Cardiac fibroblast (primary cell): ENCODE data around the gene WFIKKN2.
A peak's percentile ranks its signal among the peaks of the same experiment; 100 is the strongest.

ENCODE experiments used
- DNase-seq, 2 donors: peaks; one replicate each; pipeline versions ENCODE4 v3.0.0 to v3.0.0-alpha.2; 2010; ENCODE audit warnings: low read depth in 2 of 2
- H3K4me3 ChIP-seq, 2 donors: replicated peaks in 1 of 2; 1 replicate in 1 of 2; 2 replicates in 1 of 2; pipeline ENCODE4 v1.5.1; 2011; ENCODE audit warnings: low read depth in 2 of 2, low read length in 2 of 2, mild to moderate bottlenecking in 2 of 2, moderate library complexity in 1 of 2
- TF ChIP-seq, protein P1 (sequence below): IDR thresholded peaks from one replicate; pipeline ENCODE4 v1.5.1; 2011; ENCODE audit warnings: low read depth, mild to moderate bottlenecking, low read length, inconsistent platforms

The WFIKKN2 gene

DNA sequence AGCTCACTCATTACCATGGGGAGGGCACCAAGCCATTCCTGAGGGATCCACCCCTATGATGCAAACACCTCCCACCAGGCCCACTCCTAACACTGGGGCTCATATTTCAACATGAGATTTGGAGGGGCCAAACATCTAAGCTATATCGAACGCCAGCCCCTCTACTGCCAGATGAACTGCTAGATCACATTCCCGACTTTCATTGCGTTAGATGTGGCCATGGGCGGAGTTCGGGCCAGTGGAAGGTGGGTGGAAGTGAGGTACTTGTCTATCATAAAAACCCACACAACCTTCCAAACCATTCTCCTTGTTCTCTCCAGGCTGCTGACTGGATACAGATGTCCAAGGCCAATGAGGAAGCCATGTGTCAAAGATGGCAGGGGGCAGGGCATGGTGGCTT is 41.0 kb upstream of the WFIKKN2 start:
- TF ChIP-seq, protein P1, sequence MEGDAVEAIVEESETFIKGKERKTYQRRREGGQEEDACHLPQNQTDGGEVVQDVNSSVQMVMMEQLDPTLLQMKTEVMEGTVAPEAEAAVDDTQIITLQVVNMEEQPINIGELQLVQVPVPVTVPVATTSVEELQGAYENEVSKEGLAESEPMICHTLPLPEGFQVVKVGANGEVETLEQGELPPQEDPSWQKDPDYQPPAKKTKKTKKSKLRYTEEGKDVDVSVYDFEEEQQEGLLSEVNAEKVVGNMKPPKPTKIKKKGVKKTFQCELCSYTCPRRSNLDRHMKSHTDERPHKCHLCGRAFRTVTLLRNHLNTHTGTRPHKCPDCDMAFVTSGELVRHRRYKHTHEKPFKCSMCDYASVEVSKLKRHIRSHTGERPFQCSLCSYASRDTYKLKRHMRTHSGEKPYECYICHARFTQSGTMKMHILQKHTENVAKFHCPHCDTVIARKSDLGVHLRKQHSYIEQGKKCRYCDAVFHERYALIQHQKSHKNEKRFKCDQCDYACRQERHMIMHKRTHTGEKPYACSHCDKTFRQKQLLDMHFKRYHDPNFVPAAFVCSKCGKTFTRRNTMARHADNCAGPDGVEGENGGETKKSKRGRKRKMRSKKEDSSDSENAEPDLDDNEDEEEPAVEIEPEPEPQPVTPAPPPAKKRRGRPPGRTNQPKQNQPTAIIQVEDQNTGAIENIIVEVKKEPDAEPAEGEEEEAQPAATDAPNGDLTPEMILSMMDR, result no peak
- H3K4me3 ChIP-seq, result no peak overlapping the region
- DNase-seq, result no peak

DNA sequence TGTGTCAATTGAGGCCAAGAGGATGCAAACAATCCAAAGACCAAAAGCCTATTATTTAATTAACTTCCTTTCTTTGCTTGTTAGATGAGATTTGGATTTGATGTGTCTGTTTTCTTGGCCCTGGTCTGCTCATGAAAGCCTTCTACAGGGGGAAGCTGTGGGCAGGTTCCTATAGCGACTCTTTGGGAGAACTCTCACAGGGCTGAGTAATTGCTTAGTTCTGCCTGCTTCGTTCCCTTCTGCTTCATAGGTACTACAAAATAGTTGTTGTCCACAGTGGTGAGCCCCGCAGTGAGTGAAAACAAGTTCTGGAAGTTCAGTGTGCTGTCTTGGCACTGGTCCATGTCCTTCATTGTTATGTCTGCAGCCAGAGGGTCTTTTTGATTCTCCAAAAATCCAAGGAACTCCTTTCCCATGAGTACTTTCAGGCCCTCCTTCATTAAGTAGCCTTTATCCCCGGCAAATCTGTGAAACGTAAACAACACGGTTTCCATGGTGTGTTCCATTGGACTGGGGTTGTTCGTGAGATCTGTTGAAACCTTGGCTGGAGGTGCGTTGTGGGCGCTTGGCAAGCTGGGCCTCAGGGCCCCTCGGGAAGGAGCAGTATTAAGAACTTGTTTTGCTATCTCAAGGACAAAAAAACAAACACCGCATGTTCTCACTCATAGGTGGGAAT is 38.1 kb upstream of the WFIKKN2 start:
- no peak overlapping the region for H3K4me3 ChIP-seq
- TF ChIP-seq, protein P1, result no peak
- DNase-seq, result peak in 1 of 2 donors; percentile 22

DNA sequence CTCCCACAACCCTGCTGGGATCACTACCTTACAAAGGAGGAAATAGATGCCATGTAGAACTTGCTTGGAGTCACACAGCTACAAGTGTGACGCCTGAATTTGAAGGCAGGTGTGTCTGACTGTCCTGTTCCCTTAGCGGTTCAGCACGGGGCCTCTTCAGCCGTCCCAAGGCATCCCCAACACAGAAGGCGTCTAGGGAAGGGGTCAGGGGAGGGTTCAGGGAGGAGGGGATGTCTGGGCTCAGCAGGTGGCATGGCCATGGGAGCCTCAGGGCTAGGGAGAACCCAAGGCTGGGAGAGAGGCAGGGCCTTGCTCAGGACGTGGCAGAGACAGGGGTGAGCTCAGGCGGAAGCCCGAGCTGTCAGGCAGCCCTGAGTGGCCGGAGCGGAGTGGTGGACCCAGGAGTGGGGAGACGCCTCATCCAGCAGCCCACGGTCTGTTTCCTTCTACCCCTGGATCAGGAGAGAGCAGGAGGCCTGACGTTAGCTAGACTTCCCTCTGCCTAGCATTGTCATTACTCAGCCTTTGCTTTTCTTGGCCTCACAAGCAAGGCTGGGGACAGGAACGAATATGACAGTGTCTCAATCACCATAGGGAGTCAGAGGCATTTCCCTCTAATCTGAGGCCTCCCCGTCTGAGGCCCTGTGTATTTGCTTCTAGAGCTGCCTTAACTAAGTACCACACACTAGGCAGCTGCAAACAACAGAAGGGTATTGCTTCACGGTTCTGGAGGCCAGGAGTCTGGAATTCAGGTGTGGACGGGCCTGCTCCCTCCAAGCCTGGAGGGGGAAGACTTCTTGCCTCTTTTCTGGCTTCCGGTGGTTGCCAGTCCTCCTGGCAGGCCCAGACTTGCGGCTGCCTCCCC is 36.7 kb upstream of the WFIKKN2 start:
- peak in 1 of 2 donors; percentile 10 for DNase-seq
- TF ChIP-seq, protein P1, result no peak
- no peak overlapping the region for H3K4me3 ChIP-seq

DNA sequence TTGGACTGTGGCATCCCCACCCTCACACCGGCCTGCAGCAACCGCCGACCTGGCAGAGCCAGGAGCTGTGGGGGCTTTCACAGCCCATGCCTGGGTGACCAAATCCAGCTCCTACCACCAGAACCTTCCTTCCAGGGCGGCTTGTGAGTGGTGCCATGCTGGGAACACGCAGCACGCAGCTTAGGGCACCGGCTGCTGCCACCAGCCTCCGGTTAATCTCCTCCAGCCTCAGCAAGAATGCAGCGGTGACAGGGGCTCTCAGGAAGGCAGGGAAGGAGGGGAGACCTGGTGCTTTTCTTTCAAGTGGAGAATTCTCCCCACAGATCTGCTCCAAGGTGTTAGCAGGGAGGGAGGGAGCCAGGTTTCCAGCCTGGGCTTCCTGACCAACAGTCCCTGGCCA is 35.8 kb upstream of the WFIKKN2 start:
- H3K4me3 ChIP-seq, result no peak overlapping the region
- TF ChIP-seq, protein P1, result no peak
- no peak for DNase-seq

DNA sequence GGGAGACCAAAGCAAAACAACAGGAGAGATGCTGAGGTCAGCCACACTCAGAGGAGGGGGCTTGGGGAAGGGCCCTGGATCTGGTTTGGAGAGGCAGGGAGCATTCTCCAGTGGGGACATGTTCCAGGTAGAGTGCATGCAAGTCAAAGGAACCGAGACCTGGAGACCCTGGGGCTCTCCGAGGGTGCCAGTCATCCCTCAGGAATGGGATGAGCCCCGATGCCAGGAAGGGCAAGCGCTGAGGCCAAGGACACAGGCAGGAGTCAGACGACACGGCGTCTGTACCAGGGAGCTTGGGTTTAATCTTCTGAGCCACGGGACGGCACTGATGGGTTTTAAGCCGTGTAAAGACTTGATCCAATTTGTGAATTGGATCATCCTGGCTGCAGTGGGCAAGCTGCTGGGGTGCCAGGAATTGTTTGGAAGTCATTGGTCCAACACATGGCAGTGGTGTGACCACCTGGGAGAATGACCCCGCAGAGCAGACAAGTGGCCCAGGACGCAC is 35.1 kb upstream of the WFIKKN2 start:
- no peak for DNase-seq
- TF ChIP-seq, protein P1, result no peak
- no peak overlapping the region for H3K4me3 ChIP-seq

DNA sequence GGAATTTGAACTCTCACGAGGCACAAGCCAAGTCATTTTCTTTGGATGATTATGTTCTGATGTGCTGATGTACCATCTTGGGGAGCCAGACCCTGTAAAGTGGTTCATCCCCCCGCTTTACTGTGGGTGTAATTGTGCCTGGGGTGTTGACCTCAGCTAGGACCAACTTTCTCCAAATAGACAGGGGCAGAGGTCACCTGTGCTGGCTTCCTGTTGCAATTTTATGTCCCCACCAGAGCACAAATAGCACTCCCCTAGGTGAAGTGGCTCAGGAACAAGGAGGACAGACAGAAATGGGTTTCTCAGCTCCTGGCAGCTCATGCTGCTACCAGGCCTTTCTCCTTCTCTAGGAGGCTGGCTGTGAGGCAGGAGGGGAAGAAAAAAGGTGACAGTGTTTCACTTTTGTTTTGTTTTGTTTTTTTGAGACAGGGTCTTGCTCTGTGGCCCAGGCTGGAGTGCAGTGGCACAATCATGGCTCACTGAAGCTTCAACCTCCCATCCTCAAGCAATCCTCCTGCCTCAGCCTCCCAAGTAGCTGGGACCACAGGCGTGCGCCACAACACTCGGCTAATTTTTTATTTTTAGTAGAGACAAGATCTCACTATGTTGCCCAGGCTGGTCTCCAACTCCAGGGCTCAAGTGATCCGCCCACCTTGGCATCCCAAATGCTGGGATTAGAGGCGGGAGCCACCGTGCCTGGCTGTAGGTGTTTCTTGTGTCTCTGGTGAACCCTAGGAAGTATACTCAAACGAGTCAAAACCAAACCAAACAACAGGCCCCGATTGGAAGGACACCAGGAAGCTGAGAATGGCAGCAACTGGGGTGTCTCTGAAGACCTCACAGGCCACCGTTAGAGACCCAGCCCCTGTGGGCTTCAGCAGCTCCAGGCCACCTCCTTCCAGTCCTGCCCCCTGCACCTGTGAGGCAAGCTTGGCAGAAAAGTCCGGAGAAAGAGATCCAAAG is 32.5 kb upstream of the WFIKKN2 start:
- TF ChIP-seq, protein P1, result no peak
- H3K4me3 ChIP-seq, result no peak overlapping the region
- DNase-seq, result no peak
